Heart left ventricle (tissue), 16 donors: ENCODE data around the gene STX8. TPM values are rescaled to one million over a fixed set of nuclear protein-coding genes. Genes with fewer than 3 reads are reported as not detected.

Experiments used
- ATAC-seq, 4 donors: fragments of 200-7000 bp; cut with Tn5 transposase; one replicate each; pipeline ENCODE4 v1.9.1; 2020 to 2022; ENCODE audit warnings: moderate library complexity in 4 of 4, mild to moderate bottlenecking in 3 of 4, moderate number of reproducible peaks in 1 of 4
- DNase-seq, 5 donors: peaks; one replicate each; pipeline ENCODE4 v3.0.0-alpha.2; 2020
- H3K27ac ChIP-seq, 12 donors: fragments of 200-600 bp; sonication (generic) in 4 of 12; one replicate each; pipeline versions ENCODE4 v1.5.0 to v1.8.0; 2016 to 2022; ENCODE audit warnings: mild to moderate bottlenecking in 2 of 12
- H3K27me3 ChIP-seq, 9 donors: fragments of 200-600 bp; sonication (generic) in 2 of 9; one replicate each; pipeline versions ENCODE4 v1.5.1 to v1.8.0; 2016 to 2022; ENCODE audit warnings: mild to moderate bottlenecking in 3 of 9
- H3K36me3 ChIP-seq, 9 donors: fragments of 200-600 bp; sonication (generic) in 2 of 9; one replicate each; pipeline versions ENCODE4 v1.5.0 to v1.8.0; 2018 to 2022; ENCODE audit warnings: mild to moderate bottlenecking in 2 of 9
- H3K4me1 ChIP-seq, 12 donors: fragments of 200-600 bp; sonication (generic) in 4 of 12; one replicate each; pipeline versions ENCODE4 v1.5.0 to v1.8.0; 2016 to 2022; ENCODE audit warnings: mild to moderate bottlenecking in 3 of 12
- H3K4me3 ChIP-seq, 12 donors: fragments of 200-600 bp; sonication (generic) in 4 of 12; one replicate each; pipeline versions ENCODE4 v1.5.0 to v1.8.0; 2017 to 2022; ENCODE audit warnings: mild to moderate bottlenecking in 9 of 12, moderate library complexity in 4 of 12
- H3K9me3 ChIP-seq, 12 donors: fragments of 200-600 bp; sonication (generic) in 4 of 12; one replicate each; pipeline versions ENCODE4 v1.5.0 to v1.8.0; 2016 to 2022; ENCODE audit warnings: mild to moderate bottlenecking in 1 of 12
- POLR2A ChIP-seq, 2 donors: fragments of 450-650 bp; IDR thresholded peaks; one replicate each; pipeline ENCODE4 v1.6.1; 2017; ENCODE audit warnings: antibody characterized with exemption in 2 of 2, mild to moderate bottlenecking in 2 of 2, moderate library complexity in 2 of 2
- WGBS, 4 donors: extraction: QIAGEN DNeasy Blood & Tissue Kit in 2 of 4; methylation state at CpG; one replicate each; pipeline versions ENCODE4 v1.1.5 to v1.1.7; 2013 to 2018; 5-methylcytosine and 5-hydroxymethylcytosine counted together
- intact Hi-C, 10 donors: fragments of 100-400 bp; cut with DNase I; formaldehyde crosslinking; loops; one replicate each; pipeline versions ENCODE4 v1.11.1 to v1.14.2; 2022
- polyA plus RNA-seq, 2 donors: library from polyadenylated mRNA; stranded (reverse); fragments of 200-250 nt; gene quantifications; one replicate each; pipeline ENCODE4 v1.2.3, GENCODE V29; 2013
- total RNA-seq, 9 donors: library from RNA; depleted of rRNA in 2 of 9; stranded (reverse); fragments of >200 nt in 2 of 9; fragmentation: NEBNext Ultra II Directional in 3 of 9; extraction: Animal tissue kit (Norgen Biotek cat#: 25700) in 3 of 9; gene quantifications; one replicate each; pipeline versions ENCODE4 v1.1.0 to v1.2.4, GENCODE V29; 2016 to 2023
- TF ChIP-seq, protein P1 (sequence below), 12 donors: fragments of 200-600 bp; sonication (generic) in 4 of 12; IDR thresholded peaks; one replicate each; pipeline versions ENCODE4 v1.5.0 to v1.8.0; 2018 to 2022; ENCODE audit warnings: antibody characterized with exemption in 12 of 12, mild to moderate bottlenecking in 5 of 12
- donor health status: ischemic (EF 13 %, LVEDD 7.1; RV severe dilation, severe dysfunction).
- donor health status: healthy with polysubstance abuse.
- donor health status: DM: no; HTN: yes; CAD: no.
- donor health status: DM: no; HTN: no; CAD: no.
- donor health status: ischemic (EF 25% LVEDD 6.9; RV normal size, moderate dysfunction).
- donor health status: ischemic (EF 25% LVEDD 5.7; RV mildly dilated, moderate dysfunction).
- donor health status: healthy.
- donor health status: DM: yes; HTN: yes; CAD: no.
- donor health status: ischemic (EF 35%, LVEDD 5.7; RV mildly dilated, moderate dysfunction).
- donor health status: nonischemic (EF 11% LVEDD 7.7; RV severe dilation, severe dysfunction).
- donor health status: DM: yes; HTN: yes; CAD: no.
- donor health status: PGD.
- donor health status: ischemic (EF 29% LVEDD 5.4; RV normal size, mild dysfunction).
- donor health status: nonischemic (EF 23%, LVEDD 6.1; RV moderate dilation, normal function).

STX8 gene
- total and polyA plus RNA-seq, 11 donors = 43.2 to 86.0 (median 62.3) TPM

GRCh38 chr17:9336817-9337216 is 238.8 kb downstream of the STX8 start:
- WGBS, 4 donors = 80 to 88% (median 84%) methylated on average over 2 of the region's 2 CpGs
- ATAC-seq (no peak), DNase-seq (no peak)
- TF ChIP-seq, protein P1, sequence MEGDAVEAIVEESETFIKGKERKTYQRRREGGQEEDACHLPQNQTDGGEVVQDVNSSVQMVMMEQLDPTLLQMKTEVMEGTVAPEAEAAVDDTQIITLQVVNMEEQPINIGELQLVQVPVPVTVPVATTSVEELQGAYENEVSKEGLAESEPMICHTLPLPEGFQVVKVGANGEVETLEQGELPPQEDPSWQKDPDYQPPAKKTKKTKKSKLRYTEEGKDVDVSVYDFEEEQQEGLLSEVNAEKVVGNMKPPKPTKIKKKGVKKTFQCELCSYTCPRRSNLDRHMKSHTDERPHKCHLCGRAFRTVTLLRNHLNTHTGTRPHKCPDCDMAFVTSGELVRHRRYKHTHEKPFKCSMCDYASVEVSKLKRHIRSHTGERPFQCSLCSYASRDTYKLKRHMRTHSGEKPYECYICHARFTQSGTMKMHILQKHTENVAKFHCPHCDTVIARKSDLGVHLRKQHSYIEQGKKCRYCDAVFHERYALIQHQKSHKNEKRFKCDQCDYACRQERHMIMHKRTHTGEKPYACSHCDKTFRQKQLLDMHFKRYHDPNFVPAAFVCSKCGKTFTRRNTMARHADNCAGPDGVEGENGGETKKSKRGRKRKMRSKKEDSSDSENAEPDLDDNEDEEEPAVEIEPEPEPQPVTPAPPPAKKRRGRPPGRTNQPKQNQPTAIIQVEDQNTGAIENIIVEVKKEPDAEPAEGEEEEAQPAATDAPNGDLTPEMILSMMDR (IDR thresholded peaks at IDR 0.05) = no peak
- TF ChIP-seq POLR2A (IDR thresholded peaks at IDR 0.05) = no peak
- no peak overlapping the region for H3K27ac ChIP-seq
- H3K4me1 ChIP-seq = no peaks in the 10 kb centered on the region
- H3K27me3 ChIP-seq = no peaks in the 10 kb centered on the region
- intact Hi-C loops = no loop called here
- no peaks in the 10 kb centered on the region for H3K36me3 ChIP-seq
- H3K9me3 ChIP-seq = peaks cover 0 to 15% (median 8%) of the 10 kb centered on the region in 12 donors
- no peak overlapping the region for H3K4me3 ChIP-seq

DNA sequence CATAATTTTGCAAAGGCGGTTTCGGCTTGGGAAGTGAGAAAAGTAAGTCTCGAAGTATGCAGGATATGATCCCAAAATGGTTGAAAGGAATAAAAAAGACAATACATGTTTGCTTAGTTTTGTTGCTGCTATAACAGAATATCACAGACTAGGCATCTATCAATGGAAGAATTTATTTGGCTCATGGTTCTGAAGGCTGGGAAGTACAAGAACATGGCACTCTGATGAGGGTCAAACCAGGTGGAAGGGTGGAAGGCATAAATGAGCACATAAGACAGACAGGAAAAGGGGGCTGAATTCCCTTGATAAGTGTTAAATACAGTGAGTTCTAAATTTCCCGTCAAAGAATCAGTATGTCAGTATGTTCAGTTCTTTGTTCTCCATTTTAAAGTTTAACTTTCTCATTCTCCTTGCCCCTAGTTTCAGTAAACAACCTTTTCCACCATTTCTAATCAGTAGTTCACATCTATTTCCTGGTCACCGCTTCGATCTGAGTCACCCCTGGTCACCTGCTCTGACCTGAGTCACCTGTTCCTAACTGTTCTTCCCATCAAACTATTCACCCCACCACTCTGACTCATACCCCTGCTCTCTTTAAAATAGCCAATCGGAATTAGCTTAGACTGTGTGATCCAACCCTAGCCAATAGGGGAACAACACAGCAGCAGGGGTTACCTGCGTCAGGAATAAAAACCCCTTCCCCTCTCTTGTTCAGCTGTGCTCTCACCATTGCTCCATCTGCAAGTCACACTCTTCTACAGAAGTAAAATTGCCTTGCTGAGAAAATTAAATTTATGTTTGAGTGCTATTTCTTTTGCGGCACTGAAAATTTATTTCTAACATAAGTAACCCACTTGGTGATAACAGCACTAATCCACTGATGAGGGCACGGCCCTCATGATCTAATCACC is 240.8 kb downstream of the STX8 start:
- Histone ChIP-seq H3K9me3 (peaks cover 0 to 15% (median 8%) of the 10 kb centered on the region in 12 donors), H3K36me3 (no peaks in the 10 kb centered on the region), H3K27ac (no peak overlapping the region), H3K27me3 (no peaks in the 10 kb centered on the region), H3K4me1 (peaks cover 0 to under 1% (median 0%) of the 10 kb centered on the region in 12 donors), H3K4me3 (no peak overlapping the region)
- 86 to 94% (median 89%) methylated on average over 10 of the region's 10 CpGs for WGBS, 4 donors
- ATAC-seq = no peak
- intact Hi-C loops = no loop called here
- no peak for DNase-seq
- TF ChIP-seq, protein P1 (IDR thresholded peaks at IDR 0.05) = no peak
- no peak for TF ChIP-seq POLR2A (IDR thresholded peaks at IDR 0.05)

GRCh38 chr17:9332132-9332494 is 243.5 kb downstream of the STX8 start:
- Histone ChIP-seq H3K4me3 (no peak overlapping the region), H3K36me3 (no peaks in the 10 kb centered on the region), H3K4me1 (peaks cover 0 to 5% (median 0%) of the 10 kb centered on the region in 12 donors), H3K9me3 (peaks cover 0 to 15% (median 8%) of the 10 kb centered on the region in 12 donors), H3K27ac (no peak overlapping the region), H3K27me3 (no peaks in the 10 kb centered on the region)
- intact Hi-C loops = no loop called here
- DNase-seq (no peak), ATAC-seq (no peak)
- TF ChIP-seq POLR2A (IDR thresholded peaks at IDR 0.05) = no peak
- TF ChIP-seq, protein P1 (IDR thresholded peaks at IDR 0.05) = no peak
- 92 to 93% (median 93%) methylated on average over 6 of the region's 6 CpGs for WGBS, 4 donors

DNA sequence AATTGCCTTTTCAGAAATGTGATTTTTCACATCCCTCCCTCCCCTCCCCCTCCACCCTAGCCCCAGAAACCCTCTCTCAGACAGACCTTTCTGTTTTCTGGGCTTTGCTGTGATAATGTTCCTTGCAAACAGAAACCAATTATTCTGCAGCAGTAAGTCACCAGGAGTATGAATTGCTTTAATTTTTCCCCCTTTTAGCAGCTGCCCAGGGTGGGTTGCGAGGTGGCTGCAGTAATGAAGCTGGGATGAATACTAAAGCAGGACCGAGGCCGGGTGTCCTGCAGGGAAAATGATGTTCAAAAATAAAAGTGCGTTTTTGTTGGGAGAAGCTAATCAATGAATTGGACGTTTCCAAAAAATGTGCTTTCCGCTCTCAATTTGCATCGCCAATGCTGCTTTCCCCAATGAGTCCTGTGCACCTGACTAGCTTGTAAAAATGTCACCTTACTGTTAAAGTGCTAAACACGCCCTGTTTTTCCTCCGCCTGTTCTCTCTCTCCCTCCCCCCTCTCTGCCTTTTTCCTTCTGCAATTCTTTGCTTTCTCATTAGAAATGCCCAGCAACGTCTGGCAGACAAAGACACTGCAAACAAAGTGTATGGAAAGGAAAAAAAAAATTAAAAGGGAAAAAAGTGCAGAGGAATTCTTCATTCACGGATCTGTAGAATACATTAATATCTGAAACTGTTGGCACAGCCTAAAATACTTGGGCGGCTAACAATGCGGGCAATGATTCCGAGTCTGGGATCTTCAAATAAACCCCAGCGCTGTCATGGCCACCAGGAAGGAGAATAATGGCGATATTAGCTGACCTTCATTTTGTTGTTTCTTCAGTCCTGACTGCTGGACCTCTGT is 244.1 kb downstream of the STX8 start:
- Histone ChIP-seq H3K27me3 (no peaks in the 10 kb centered on the region), H3K4me1 (peaks cover 0 to 5% (median 0%) of the 10 kb centered on the region in 12 donors), H3K4me3 (no peak overlapping the region), H3K9me3 (peaks cover 0 to 15% (median 8%) of the 10 kb centered on the region in 12 donors), H3K36me3 (no peaks in the 10 kb centered on the region), H3K27ac (no peak overlapping the region)
- no peak for DNase-seq
- intact Hi-C loops = no loop called here
- TF ChIP-seq POLR2A (IDR thresholded peaks at IDR 0.05) = no peak
- TF ChIP-seq, protein P1 (IDR thresholded peaks at IDR 0.05) = no peak
- WGBS, 4 donors = 88 to 93% (median 88%) methylated on average over 16 of the region's 16 CpGs
- no peak for ATAC-seq
